SU-DHL-6 (cell line): ENCODE data around the gene LRRIQ3.

Experiments
- H2AFZ ChIP-seq: fragments of 200-600 bp; sonication (generic); 2 replicates; pipeline ENCODE4 v1.6.1; 2014; ENCODE audit warnings: low read depth, mild to moderate bottlenecking, moderate library complexity, mixed read lengths, antibody characterized with exemption, low read length; ENCODE audit not compliant: severe bottlenecking
- H3F3A ChIP-seq: fragments of 200-600 bp; shearing (Covaris generic); 2 replicates; pipeline ENCODE4 v1.6.0; 2016; ENCODE audit warnings: antibody characterized with exemption, mild to moderate bottlenecking; ENCODE audit not compliant: insufficient read depth
- H3K27ac ChIP-seq: fragments of 200-600 bp; sonication (generic); 2 replicates; pipeline ENCODE4 v1.5.1; 2016; ENCODE audit warnings: low read depth, mild to moderate bottlenecking, low read length, moderate library complexity, mixed read lengths
- H3K27me3 ChIP-seq: fragments of 200-600 bp; sonication (generic), shearing (Covaris generic); 2 replicates; pipeline ENCODE4 v1.6.0; 2014; ENCODE audit warnings: mild to moderate bottlenecking, low read length
- H3K36me3 ChIP-seq: fragments of 200-600 bp; sonication (generic); 2 replicates; pipeline ENCODE4 v1.6.1; 2014; ENCODE audit warnings: mild to moderate bottlenecking, low read length, mixed read lengths
- H3K4me2 ChIP-seq: fragments of 300-600, 200-600 bp; shearing (Covaris generic), sonication (generic); 2 replicates; pipeline ENCODE4 v1.6.0; 2014; ENCODE audit warnings: low read length, low read depth, mild to moderate bottlenecking; ENCODE audit not compliant: poor library complexity, severe bottlenecking
- H3K4me3 ChIP-seq: fragments of 200-600 bp; sonication (generic); 2 replicates; pipeline ENCODE4 v1.5.1; 2014; ENCODE audit warnings: antibody characterized with exemption, low read length, mild to moderate bottlenecking, mixed read lengths; ENCODE audit not compliant: insufficient read depth, poor library complexity, severe bottlenecking
- H3K79me2 ChIP-seq: fragments of 200-600 bp; sonication (generic); 2 replicates; pipeline ENCODE4 v1.6.1; 2014; ENCODE audit warnings: mild to moderate bottlenecking, low read length, moderate library complexity; ENCODE audit not compliant: insufficient read depth
- H3K9ac ChIP-seq: fragments of 200-600 bp; sonication (generic); 2 replicates; pipeline ENCODE4 v1.7.0; 2014; ENCODE audit warnings: mild to moderate bottlenecking, low read length
- H3K9me2 ChIP-seq: fragments of 200-600 bp; sonication (generic); replicated peaks from 2 replicates; pipeline ENCODE4 v1.6.1; 2014; ENCODE audit warnings: low read length; ENCODE audit not compliant: insufficient read depth
- H3K9me3 ChIP-seq: fragments of 200-600 bp; sonication (generic); 2 replicates; pipeline ENCODE4 v1.6.1; 2014; ENCODE audit warnings: low read length, mixed read lengths; ENCODE audit not compliant: insufficient read depth
- H4K20me1 ChIP-seq: fragments of 200-600 bp; sonication (generic); 2 replicates; pipeline ENCODE4 v1.6.1; 2014; ENCODE audit warnings: low read depth, mild to moderate bottlenecking, antibody characterized with exemption, low read length, moderate library complexity, mixed read lengths
- CTCF ChIP-seq: fragments of 200-600 bp; sonication (generic); IDR thresholded peaks from one replicate; pipeline ENCODE4 v1.5.1; 2017; ENCODE audit warnings: antibody characterized with exemption, mild to moderate bottlenecking, low read length, moderate library complexity; ENCODE audit not compliant: insufficient read depth, poor library complexity, severe bottlenecking
- EZH2phosphoT487 ChIP-seq: fragments of 200-600 bp; sonication (generic), shearing (Covaris generic); conservative IDR thresholded peaks from 2 replicates; pipeline ENCODE4 v1.6.1; 2018; ENCODE audit warnings: mild to moderate bottlenecking, antibody characterized with exemption, low read length, moderate library complexity, mixed read lengths

The LRRIQ3 gene

GRCh38 chr1:74010206-74010605 lies 187.8 kb downstream of the LRRIQ3 start:
- no peaks in the 10 kb centered on the region for H3K27me3 ChIP-seq
- no peaks in the 10 kb centered on the region for H4K20me1 ChIP-seq
- no peak overlapping the region for H2AFZ ChIP-seq
- H3K36me3 ChIP-seq: no peaks in the 10 kb centered on the region
- H3K4me2 ChIP-seq: no peak overlapping the region
- no peaks in the 10 kb centered on the region for H3K79me2 ChIP-seq
- no peaks in the 10 kb centered on the region for H3K9me2 ChIP-seq
- no peaks in the 10 kb centered on the region for H3F3A ChIP-seq
- no peaks in the 10 kb centered on the region for H3K9me3 ChIP-seq
- H3K9ac ChIP-seq: no peak overlapping the region
- H3K4me3 ChIP-seq: no peak overlapping the region
- TF ChIP-seq EZH2phosphoT487 (no peak), CTCF (no peak)
- H3K27ac ChIP-seq: no peak overlapping the region

GRCh38 chr1:74005533-74005932 lies 192.4 kb downstream of the LRRIQ3 start:
- Histone ChIP-seq H3K9me2 (no peaks in the 10 kb centered on the region), H3K9ac (no peak overlapping the region), H3K36me3 (no peaks in the 10 kb centered on the region), H4K20me1 (no peaks in the 10 kb centered on the region), H3K79me2 (no peaks in the 10 kb centered on the region), H3F3A (no peaks in the 10 kb centered on the region), H3K4me2 (no peak overlapping the region), H3K27ac (no peak overlapping the region), H3K27me3 (no peaks in the 10 kb centered on the region), H2AFZ (no peak overlapping the region), H3K4me3 (no peak overlapping the region), H3K9me3 (no peaks in the 10 kb centered on the region)
- no peak for TF ChIP-seq EZH2phosphoT487
- no peak for TF ChIP-seq CTCF

GRCh38 chr1:74003806-74004205 lies 194.2 kb downstream of the LRRIQ3 start:
- Histone ChIP-seq H4K20me1 (no peaks in the 10 kb centered on the region), H2AFZ (no peak overlapping the region), H3F3A (no peaks in the 10 kb centered on the region), H3K36me3 (no peaks in the 10 kb centered on the region), H3K27ac (no peak overlapping the region), H3K27me3 (no peaks in the 10 kb centered on the region), H3K9me3 (no peaks in the 10 kb centered on the region), H3K4me3 (no peak overlapping the region), H3K9me2 (no peaks in the 10 kb centered on the region), H3K9ac (no peak overlapping the region), H3K4me2 (no peak overlapping the region), H3K79me2 (no peaks in the 10 kb centered on the region)
- TF ChIP-seq CTCF (no peak), EZH2phosphoT487 (no peak)
